Psoas muscle (tissue), 8 donors: ENCODE data around the gene ATOSA. TPM values are rescaled to one million over a fixed set of nuclear protein-coding genes. Genes with fewer than 3 reads are reported as not detected.

Source experiments
- ATAC-seq, 4 donors: fragments of 200-7000 bp; cut with Tn5 transposase; one replicate each; pipeline ENCODE4 v1.9.1; 2020; ENCODE audit warnings: moderate library complexity in 3 of 4, mild to moderate bottlenecking in 2 of 4
- DNase-seq, 2 donors: peaks; one replicate each; pipeline ENCODE4 v3.0.0-alpha.2; 2020
- H3K27ac ChIP-seq: fragments of 200-600 bp; one replicate; pipeline ENCODE4 v1.8.0; 2022
- H3K27me3 ChIP-seq, 3 donors: fragments of 200-600 bp in 1 of 3; one replicate each; pipeline versions ENCODE4 v1.6.1 to v1.8.0; 2013 to 2022; ENCODE audit warnings: low read length in 2 of 3, mild to moderate bottlenecking in 2 of 3, moderate library complexity in 1 of 3; ENCODE audit not compliant: insufficient read depth in 3 of 3
- H3K36me3 ChIP-seq, 2 donors: fragments of 200-600 bp in 1 of 2; one replicate each; pipeline versions ENCODE4 v1.6.1 to v1.8.0; 2013 to 2022; ENCODE audit warnings: low read depth in 1 of 2, mild to moderate bottlenecking in 1 of 2, moderate library complexity in 1 of 2; ENCODE audit not compliant: insufficient read depth in 1 of 2
- H3K4me1 ChIP-seq: fragments of 200-600 bp; one replicate; pipeline ENCODE4 v1.8.0; 2022
- H3K4me3 ChIP-seq: fragments of 200-600 bp; one replicate; pipeline ENCODE4 v1.8.0; 2022; ENCODE audit warnings: mild to moderate bottlenecking
- H3K9me3 ChIP-seq: fragments of 200-600 bp; one replicate; pipeline ENCODE4 v1.8.0; 2022
- WGBS, 3 donors: extraction: QIAGEN DNeasy Blood & Tissue Kit; methylation state at CpG; one replicate each; pipeline versions ENCODE4 v1.1.6 to v1.1.7; 2013; 5-methylcytosine and 5-hydroxymethylcytosine counted together
- intact Hi-C, 2 donors: fragments of 100-400 bp; cut with DNase I; formaldehyde crosslinking; loops; one replicate each; pipeline versions ENCODE4 v1.11.0 to v1.14.2; 2022
- polyA plus RNA-seq, 3 donors: library from polyadenylated mRNA; stranded (reverse); fragments of 200-250 nt; gene quantifications; one replicate each; pipeline ENCODE4 v1.2.3, GENCODE V29; 2013
- total RNA-seq, 4 donors: library from RNA; stranded (reverse); fragmentation: NEBNext Ultra II Directional in 2 of 4; extraction: Animal tissue kit (Norgen Biotek cat#: 25700) in 2 of 4; gene quantifications; one replicate each; pipeline versions ENCODE4 v1.2.1 to v1.2.4, GENCODE V29; 2021 to 2023
- TF ChIP-seq, protein P1 (sequence below): fragments of 200-600 bp; IDR thresholded peaks from one replicate; pipeline ENCODE4 v1.8.0; 2022; ENCODE audit warnings: antibody characterized with exemption
- donor health status: healthy with polysubstance abuse.
- donor health status: DM: no; HTN: no; CAD: no; lungs with moderate emphysema.
- donor health status: Bipolar disorder and iron deficiency.
- donor health status: healthy.
- donor health status: DM: yes; HTN: yes; CAD: no.
- donor health status: DM: no; HTN: no; CAD: no.
- donor health status: DM: no; HTN: no; CAD: no.
- donor health status: DM: yes; HTN: yes; CAD: no.

Gene ATOSA
- total and polyA plus RNA-seq, 7 donors, result 9.8 to 129 (median 60.3) TPM

DNA sequence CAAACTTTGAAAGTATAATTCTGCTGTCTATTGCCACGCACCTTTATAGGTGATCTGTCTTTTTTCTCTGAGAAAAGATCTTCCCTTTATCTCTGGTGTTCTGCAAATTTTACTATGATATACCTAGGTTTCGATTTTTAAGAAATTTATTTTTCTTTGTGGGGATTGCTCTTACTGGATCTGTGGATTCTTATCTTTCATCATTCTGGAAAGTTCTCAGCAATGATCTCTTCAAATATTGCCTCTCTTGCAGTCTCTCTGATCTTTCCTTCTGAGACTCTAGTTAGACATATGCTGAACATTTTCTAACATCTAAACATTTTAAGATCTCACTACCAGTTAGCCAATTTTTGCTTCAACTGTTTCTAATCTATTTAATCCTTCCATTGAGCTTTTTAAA lies 47.0 kb upstream of the ATOSA start:
- peaks cover 14% of the 10 kb centered on the region for H3K4me1 ChIP-seq
- 88 to 89% (median 88%) methylated on average over 2 of the region's 2 CpGs for WGBS, 3 donors
- ATAC-seq (no peak), DNase-seq (no peak)
- H3K27me3 ChIP-seq, result no peaks in the 10 kb centered on the region
- TF ChIP-seq, protein P1, sequence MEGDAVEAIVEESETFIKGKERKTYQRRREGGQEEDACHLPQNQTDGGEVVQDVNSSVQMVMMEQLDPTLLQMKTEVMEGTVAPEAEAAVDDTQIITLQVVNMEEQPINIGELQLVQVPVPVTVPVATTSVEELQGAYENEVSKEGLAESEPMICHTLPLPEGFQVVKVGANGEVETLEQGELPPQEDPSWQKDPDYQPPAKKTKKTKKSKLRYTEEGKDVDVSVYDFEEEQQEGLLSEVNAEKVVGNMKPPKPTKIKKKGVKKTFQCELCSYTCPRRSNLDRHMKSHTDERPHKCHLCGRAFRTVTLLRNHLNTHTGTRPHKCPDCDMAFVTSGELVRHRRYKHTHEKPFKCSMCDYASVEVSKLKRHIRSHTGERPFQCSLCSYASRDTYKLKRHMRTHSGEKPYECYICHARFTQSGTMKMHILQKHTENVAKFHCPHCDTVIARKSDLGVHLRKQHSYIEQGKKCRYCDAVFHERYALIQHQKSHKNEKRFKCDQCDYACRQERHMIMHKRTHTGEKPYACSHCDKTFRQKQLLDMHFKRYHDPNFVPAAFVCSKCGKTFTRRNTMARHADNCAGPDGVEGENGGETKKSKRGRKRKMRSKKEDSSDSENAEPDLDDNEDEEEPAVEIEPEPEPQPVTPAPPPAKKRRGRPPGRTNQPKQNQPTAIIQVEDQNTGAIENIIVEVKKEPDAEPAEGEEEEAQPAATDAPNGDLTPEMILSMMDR, result no peak
- intact Hi-C loops, result loop anchor here in 1 of 2 donors (5.0 kb wide), 1 partner anchor 44 kb away; no protein-coding TSS in a partner anchor
- no peaks in the 10 kb centered on the region for H3K36me3 ChIP-seq
- no peak overlapping the region for H3K27ac ChIP-seq
- no peaks in the 10 kb centered on the region for H3K9me3 ChIP-seq
- no peak overlapping the region for H3K4me3 ChIP-seq

GRCh38 chr15:52718551-52718950 lies 39.4 kb upstream of the ATOSA start:
- no peak for ATAC-seq

GRCh38 chr15:52717924-52718323 lies 38.7 kb upstream of the ATOSA start:
- WGBS, 3 donors, result 77 to 81% (median 80%) methylated on average over 6 of the region's 6 CpGs
- H3K9me3 ChIP-seq, result no peaks in the 10 kb centered on the region
- no peak for ATAC-seq
- no peaks in the 10 kb centered on the region for H3K36me3 ChIP-seq
- DNase-seq, result no peak
- no peaks in the 10 kb centered on the region for H3K27me3 ChIP-seq
- no peak overlapping the region for H3K27ac ChIP-seq
- H3K4me3 ChIP-seq, result no peak overlapping the region
- intact Hi-C loops, result no loop called here
- TF ChIP-seq, protein P1, result no peak
- H3K4me1 ChIP-seq, result no peaks in the 10 kb centered on the region

More at GRCh38 chr15:52718551-52718950, 39.4 kb upstream of the ATOSA start:
- Histone ChIP-seq H3K36me3 (no peaks in the 10 kb centered on the region), H3K9me3 (no peaks in the 10 kb centered on the region), H3K4me1 (no peaks in the 10 kb centered on the region), H3K27me3 (no peaks in the 10 kb centered on the region), H3K4me3 (no peak overlapping the region), H3K27ac (no peak overlapping the region)
- intact Hi-C loops, result no loop called here
- 72 to 79% (median 76%) methylated on average over 2 of the region's 2 CpGs for WGBS, 3 donors
- TF ChIP-seq, protein P1, result no peak
- no peak for DNase-seq

GRCh38 chr15:52717481-52717880 lies 38.3 kb upstream of the ATOSA start:
- TF ChIP-seq, protein P1, result no peak
- 82 to 89% (median 83%) methylated on average over 6 of the region's 6 CpGs for WGBS, 3 donors
- Histone ChIP-seq H3K4me3 (no peak overlapping the region), H3K36me3 (no peaks in the 10 kb centered on the region), H3K4me1 (no peaks in the 10 kb centered on the region), H3K27me3 (no peaks in the 10 kb centered on the region), H3K9me3 (no peaks in the 10 kb centered on the region), H3K27ac (no peak overlapping the region)
- DNase-seq (no peak), ATAC-seq (no peak)
- intact Hi-C loops, result no loop called here

- Histone ChIP-seq H3K27me3 (no peaks in the 10 kb centered on the region), H3K4me1 (no peaks in the 10 kb centered on the region), H3K27ac (no peak overlapping the region), H3K9me3 (no peaks in the 10 kb centered on the region), H3K36me3 (no peaks in the 10 kb centered on the region), H3K4me3 (no peak overlapping the region)
- no peak for ATAC-seq
- TF ChIP-seq, protein P1, result no peak
- intact Hi-C loops, result no loop called here
- 61 to 90% (median 78%) methylated on average over 2 of the region's 2 CpGs for WGBS, 3 donors
- DNase-seq, result no peak
These were observed 37.3 kb upstream of the ATOSA start for GRCh38 chr15:52716536-52716935.
